Measurements from ENCODE around the gene AEBP1. TPM values are rescaled to one million over a fixed set of nuclear protein-coding genes. Genes with fewer than 3 reads are reported as not detected.

The AEBP1 gene
- 10 to 100 TPM in 1 of 6 donors, 1 to 10 TPM in 5; 1.9 to 18.5 (median 4.1) TPM for polyA plus RNA-seq (ENCODE audit: low read depth in 6 of 6)

- peaks cover 45 to 56% (median 49%) of the 10 kb centered on the region in 3 donors for H3K4me1 Mint-ChIP-seq
- H3K4me3 Mint-ChIP-seq: peak within 1 kb of the TSS; percentile 76 to 95 (median 90)
- DNase-seq (no peak), ATAC-seq (ENCODE audit: low read depth in 2 of 2) (peak; percentile 69)
- H3K9me3 Mint-ChIP-seq: no peaks in the 10 kb centered on the region
- no peaks in the 10 kb centered on the region for H3K27me3 Mint-ChIP-seq
- peak within 1 kb of the TSS; percentile 6 to 94 (median 84) for H3K27ac Mint-ChIP-seq
- no peaks in the 10 kb centered on the region for H3K36me3 Mint-ChIP-seq
These were observed at the start of gene AEBP1 for GRCh38 chr7:44103923-44104859. Gene AEBP1 (plus strand): TSS chr7:44104345. CDS start chr7:44104666, 321 bp downstream.

GRCh38 chr7:44056681-44057080, 47.5 kb upstream of the AEBP1 start:
- DNase-seq (no peak), ATAC-seq (ENCODE audit: low read depth in 2 of 2) (no peak)
- Mint-ChIP-seq H3K36me3 (peaks cover 7 to 22% of the 10 kb centered on the region in 2 donors), H3K4me3 (peak overlapping the region in 2 of 8 donors; percentile 16 to 75), H3K27me3 (no peaks in the 10 kb centered on the region), H3K4me1 (peaks cover 63 to 84% (median 79%) of the 10 kb centered on the region in 3 donors), H3K9me3 (peaks cover 0 to 1% (median 0%) of the 10 kb centered on the region in 7 donors), H3K27ac (peak overlapping the region in 3 of 6 donors; percentile 52 to 96 (median 88))

DNA sequence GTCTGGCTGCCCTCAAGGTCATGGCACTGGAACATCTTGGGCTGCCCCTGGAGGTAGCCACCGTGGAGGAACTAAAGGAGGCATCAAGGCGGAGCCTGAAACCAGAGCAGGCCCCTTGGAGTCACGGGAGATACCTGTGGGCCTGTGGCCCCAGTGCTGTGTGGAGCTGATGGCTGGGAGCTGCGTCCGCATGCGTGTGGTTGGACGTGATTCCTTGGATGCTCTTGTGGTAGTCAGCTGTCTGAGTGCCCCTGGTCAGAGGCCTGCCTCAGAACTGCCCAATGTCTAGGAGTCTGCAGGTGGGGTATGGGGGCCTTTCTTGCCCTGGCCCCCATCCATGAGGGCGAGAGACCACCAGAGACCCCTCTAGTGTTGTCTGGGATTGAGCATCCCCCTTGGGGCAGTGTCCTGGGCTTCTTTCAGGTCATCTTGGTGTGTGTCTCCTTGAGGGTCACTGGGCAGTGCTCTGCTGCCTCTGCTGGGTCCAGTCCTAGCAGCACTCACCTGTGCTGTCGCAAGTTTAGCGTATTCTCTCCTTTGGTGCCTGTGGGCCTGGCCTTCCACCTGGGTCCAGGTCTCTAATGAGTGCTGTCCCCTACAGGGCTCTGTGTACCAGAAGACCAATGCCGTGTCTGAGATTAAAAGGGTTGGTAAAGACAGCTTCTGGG, 46.8 kb upstream of the AEBP1 start:
- DNase-seq (no peak), ATAC-seq (ENCODE audit: low read depth in 2 of 2) (no peak)
- H3K27ac Mint-ChIP-seq: peak overlapping the region; percentile 27 to 100 (median 98)
- H3K4me3 Mint-ChIP-seq: peak overlapping the region in 7 of 8 donors; percentile 16 to 91 (median 75)
- peaks cover 60 to 78% (median 74%) of the 10 kb centered on the region in 3 donors for H3K4me1 Mint-ChIP-seq
- H3K27me3 Mint-ChIP-seq: no peaks in the 10 kb centered on the region
- H3K9me3 Mint-ChIP-seq: peaks cover 0 to 1% (median 0%) of the 10 kb centered on the region in 7 donors
- peaks cover 7 to 22% of the 10 kb centered on the region in 2 donors for H3K36me3 Mint-ChIP-seq

- Mint-ChIP-seq H3K4me1 (peaks cover 62 to 75% (median 66%) of the 10 kb centered on the region in 3 donors), H3K27me3 (no peaks in the 10 kb centered on the region), H3K36me3 (peaks cover 7 to 22% of the 10 kb centered on the region in 2 donors), H3K27ac (peak overlapping the region; percentile 96 to 100 (median 100)), H3K4me3 (peak overlapping the region; percentile 2 to 91 (median 86)), H3K9me3 (peaks cover 0 to 1% (median 0%) of the 10 kb centered on the region in 7 donors)
- DNase-seq: peak; percentile 76
- ATAC-seq (ENCODE audit: low read depth in 2 of 2): peak; percentile 66 to 72
These were observed 46.0 kb upstream of the AEBP1 start for GRCh38 chr7:44057849-44058758.

- DNase-seq: no peak
- Mint-ChIP-seq H3K36me3 (peaks cover 7 to 22% of the 10 kb centered on the region in 2 donors), H3K27me3 (no peaks in the 10 kb centered on the region), H3K4me3 (peak overlapping the region; percentile 2 to 91 (median 86)), H3K4me1 (peaks cover 62 to 81% (median 66%) of the 10 kb centered on the region in 3 donors), H3K9me3 (peaks cover 0 to 1% (median 0%) of the 10 kb centered on the region in 7 donors), H3K27ac (peak overlapping the region; percentile 96 to 100 (median 100))
- ATAC-seq (ENCODE audit: low read depth in 2 of 2): peak; percentile 20 to 27
These were observed 45.4 kb upstream of the AEBP1 start for GRCh38 chr7:44058759-44059218.

GRCh38 chr7:44059219-44060090, 44.7 kb upstream of the AEBP1 start:
- peaks cover 62 to 80% (median 66%) of the 10 kb centered on the region in 3 donors for H3K4me1 Mint-ChIP-seq
- peaks cover 0 to 1% (median 0%) of the 10 kb centered on the region in 7 donors for H3K9me3 Mint-ChIP-seq
- peak overlapping the region; percentile 96 to 100 (median 100) for H3K27ac Mint-ChIP-seq
- H3K4me3 Mint-ChIP-seq: peak overlapping the region; percentile 2 to 91 (median 82)
- peaks cover 7 to 22% of the 10 kb centered on the region in 2 donors for H3K36me3 Mint-ChIP-seq
- peak; percentile 88 to 89 for ATAC-seq (ENCODE audit: low read depth in 2 of 2)
- DNase-seq: peak; percentile 88
- no peaks in the 10 kb centered on the region for H3K27me3 Mint-ChIP-seq

DNA sequence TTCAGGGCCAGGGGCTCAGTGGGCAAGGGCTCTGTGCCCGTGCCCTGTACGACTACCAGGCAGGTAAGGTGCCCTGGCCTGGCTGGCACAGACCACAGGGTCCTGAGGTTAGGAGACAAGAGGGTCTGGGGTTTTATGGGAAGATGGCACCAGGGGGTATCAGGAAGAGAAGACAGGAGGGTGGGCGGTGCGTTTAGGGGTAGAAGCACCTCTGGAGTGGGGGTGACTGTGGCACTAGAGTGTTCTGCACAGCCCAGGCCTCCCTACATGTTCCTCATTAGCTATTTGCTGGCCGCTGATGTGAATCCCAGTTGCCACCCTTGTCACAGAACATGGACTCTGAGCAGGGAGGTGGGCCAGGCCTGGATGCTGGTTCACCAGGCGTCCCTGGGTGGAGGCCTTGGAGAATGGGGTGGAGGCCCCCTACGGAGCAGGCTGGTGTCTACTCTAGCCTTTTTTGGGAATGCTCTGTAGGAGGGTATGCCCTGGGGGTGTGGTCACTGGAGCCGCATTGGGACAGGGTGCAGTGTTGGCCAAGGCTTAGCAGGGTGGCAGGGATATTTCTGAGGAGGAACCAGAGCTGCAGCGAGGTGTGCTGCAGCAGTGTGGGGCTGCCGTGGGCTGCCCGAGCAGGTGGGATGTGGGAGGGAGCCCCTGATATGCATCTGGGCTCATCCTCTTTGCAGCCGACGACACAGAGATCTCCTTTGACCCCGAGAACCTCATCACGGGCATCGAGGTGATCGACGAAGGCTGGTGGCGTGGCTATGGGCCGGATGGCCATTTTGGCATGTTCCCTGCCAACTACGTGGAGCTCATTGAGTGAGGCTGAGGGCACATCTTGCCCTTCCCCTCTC, 43.8 kb upstream of the AEBP1 start:
- peak overlapping the region in 6 of 8 donors; percentile 75 to 91 (median 86) for H3K4me3 Mint-ChIP-seq
- DNase-seq (no peak), ATAC-seq (ENCODE audit: low read depth in 2 of 2) (no peak)
- H3K9me3 Mint-ChIP-seq: peaks cover 0 to 1% (median 0%) of the 10 kb centered on the region in 7 donors
- peaks cover 7 to 17% of the 10 kb centered on the region in 2 donors for H3K36me3 Mint-ChIP-seq
- H3K27me3 Mint-ChIP-seq: no peaks in the 10 kb centered on the region
- peak overlapping the region; percentile 67 to 100 (median 100) for H3K27ac Mint-ChIP-seq
- peaks cover 62 to 77% (median 68%) of the 10 kb centered on the region in 3 donors for H3K4me1 Mint-ChIP-seq

DNA sequence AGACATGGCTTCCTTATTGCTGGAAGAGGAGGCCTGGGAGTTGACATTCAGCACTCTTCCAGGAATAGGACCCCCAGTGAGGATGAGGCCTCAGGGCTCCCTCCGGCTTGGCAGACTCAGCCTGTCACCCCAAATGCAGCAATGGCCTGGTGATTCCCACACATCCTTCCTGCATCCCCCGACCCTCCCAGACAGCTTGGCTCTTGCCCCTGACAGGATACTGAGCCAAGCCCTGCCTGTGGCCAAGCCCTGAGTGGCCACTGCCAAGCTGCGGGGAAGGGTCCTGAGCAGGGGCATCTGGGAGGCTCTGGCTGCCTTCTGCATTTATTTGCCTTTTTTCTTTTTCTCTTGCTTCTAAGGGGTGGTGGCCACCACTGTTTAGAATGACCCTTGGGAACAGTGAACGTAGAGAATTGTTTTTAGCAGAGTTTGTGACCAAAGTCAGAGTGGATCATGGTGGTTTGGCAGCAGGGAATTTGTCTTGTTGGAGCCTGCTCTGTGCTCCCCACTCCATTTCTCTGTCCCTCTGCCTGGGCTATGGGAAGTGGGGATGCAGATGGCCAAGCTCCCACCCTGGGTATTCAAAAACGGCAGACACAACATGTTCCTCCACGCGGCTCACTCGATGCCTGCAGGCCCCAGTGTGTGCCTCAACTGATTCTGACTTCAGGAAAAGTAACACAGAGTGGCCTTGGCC, 43.0 kb upstream of the AEBP1 start:
- DNase-seq (no peak), ATAC-seq (ENCODE audit: low read depth in 2 of 2) (no peak)
- H3K27ac Mint-ChIP-seq: peak overlapping the region in 4 of 6 donors; percentile 27 to 100 (median 84)
- no peaks in the 10 kb centered on the region for H3K27me3 Mint-ChIP-seq
- H3K9me3 Mint-ChIP-seq: peaks cover 0 to under 1% (median 0%) of the 10 kb centered on the region in 7 donors
- H3K36me3 Mint-ChIP-seq: peaks cover 7 to 10% of the 10 kb centered on the region in 2 donors
- peaks cover 63 to 77% (median 68%) of the 10 kb centered on the region in 3 donors for H3K4me1 Mint-ChIP-seq
- peak overlapping the region in 3 of 8 donors; percentile 0 to 50 (median 3) for H3K4me3 Mint-ChIP-seq

GRCh38 chr7:44061645-44062179, 42.4 kb upstream of the AEBP1 start:
- Mint-ChIP-seq H3K27ac (peak overlapping the region in 5 of 6 donors; percentile 27 to 82 (median 69)), H3K27me3 (no peaks in the 10 kb centered on the region), H3K4me1 (peaks cover 60 to 77% (median 68%) of the 10 kb centered on the region in 3 donors), H3K4me3 (peak overlapping the region in 4 of 8 donors; percentile 0 to 64 (median 32)), H3K9me3 (peaks cover 0 to under 1% (median 0%) of the 10 kb centered on the region in 7 donors), H3K36me3 (peaks cover 7% of the 10 kb centered on the region in 2 donors)
- ATAC-seq (ENCODE audit: low read depth in 2 of 2): no peak
- DNase-seq: no peak

Measured in naive B cell (primary cell).